Calu3 (cell line): ENCODE measurements around the gene PPARG. TPM values are rescaled to one million over a fixed set of nuclear protein-coding genes. Genes with fewer than 3 reads are reported as not detected.

Source experiments
- BruUV-seq: library from RNA; stranded (reverse); fragments of 400-500 nt; replicated peaks from 2 replicates; lab custom pipeline; 2021; lab: Mats Ljungman, UMichigan
- CTCF ChIA-PET: fragments of 300-600 bp; sonication (Branson Sonifier 250); formaldehyde crosslinking; loops from one replicate; lab custom pipeline; 2022; ENCODE audit warnings: antibody characterized with exemption; lab: Charles Lee
- DNase-seq: peaks from one replicate; pipeline ENCODE4 v3.0.0; 2022
- H3K27ac Mint-ChIP-seq: one replicate; pipeline ENCODE4 v1.8.0; 2022; ENCODE audit warnings: mixed read lengths; ENCODE audit not compliant: unreplicated experiment
- H3K27me3 Mint-ChIP-seq: one replicate; pipeline ENCODE4 v1.8.0; 2022; ENCODE audit warnings: mixed read lengths; ENCODE audit not compliant: unreplicated experiment
- H3K36me3 Mint-ChIP-seq: one replicate; pipeline ENCODE4 v1.8.0; 2022; ENCODE audit warnings: mild to moderate bottlenecking, moderate library complexity, mixed read lengths; ENCODE audit not compliant: insufficient read depth, unreplicated experiment
- H3K4me1 Mint-ChIP-seq: one replicate; pipeline ENCODE4 v1.8.0; 2022; ENCODE audit warnings: mild to moderate bottlenecking, low read depth, mixed read lengths; ENCODE audit not compliant: unreplicated experiment
- H3K4me3 Mint-ChIP-seq: one replicate; pipeline ENCODE4 v1.8.0; 2022; ENCODE audit warnings: mild to moderate bottlenecking, low read depth, moderate library complexity, mixed read lengths; ENCODE audit not compliant: unreplicated experiment
- H3K9me3 Mint-ChIP-seq: one replicate; pipeline ENCODE4 v1.8.0; 2022; ENCODE audit warnings: low read depth, mixed read lengths; ENCODE audit not compliant: unreplicated experiment
- CTCF ChIP-seq: fragments of 200-600 bp; IDR thresholded peaks from one replicate; pipeline ENCODE4 v1.8.0; 2022; ENCODE audit warnings: antibody characterized with exemption; ENCODE audit not compliant: unreplicated experiment
- intact Hi-C: fragments of 100-400 bp; cut with micrococcal nuclease; formaldehyde crosslinking; loops from one replicate; pipeline ENCODE4 v1.10.0; 2022; ENCODE audit not compliant: unreplicated experiment
- total RNA-seq: library from RNA; stranded (reverse); gene quantifications from 2 replicates; pipeline ENCODE4 v1.2.3, GENCODE V29; 2022

PPARG gene
- total RNA-seq, 1 experiment from 2014 or later: 85.8 TPM

GRCh38 chr3:12339701-12340480, 51.0 kb downstream of the PPARG start:
- TF ChIP-seq CTCF: no peak
- intact Hi-C loops: no loop called here
- no peak for DNase-seq
- Mint-ChIP-seq H3K9me3 (no peaks in the 10 kb centered on the region), H3K36me3 (peaks cover 31% of the 10 kb centered on the region), H3K4me1 (peaks cover 70% of the 10 kb centered on the region), H3K27ac (peak overlapping the region; percentile 54), H3K27me3 (no peaks in the 10 kb centered on the region), H3K4me3 (peak overlapping the region; percentile 6)
- no TSS peak for BruUV-seq
- CTCF ChIA-PET: interaction anchor here (1.3 to 1.4 kb wide), 3 partner anchors 10 to 66 kb away, joined by 3 to 5 read pairs (median 3); no protein-coding TSS in a partner anchor

- no peak for DNase-seq
- H3K27me3 Mint-ChIP-seq: no peaks in the 10 kb centered on the region
- no peak overlapping the region for H3K4me3 Mint-ChIP-seq
- H3K9me3 Mint-ChIP-seq: no peaks in the 10 kb centered on the region
- CTCF ChIA-PET: interaction anchor here (1.4 kb wide), 1 partner anchor 10 kb away, joined by 3 read pairs; no protein-coding TSS in a partner anchor
- intact Hi-C loops: no loop called here
- H3K27ac Mint-ChIP-seq: no peak overlapping the region
- peaks cover 73% of the 10 kb centered on the region for H3K4me1 Mint-ChIP-seq
- no peak for TF ChIP-seq CTCF
- no TSS peak for BruUV-seq
- peaks cover 37% of the 10 kb centered on the region for H3K36me3 Mint-ChIP-seq
These were observed 51.6 kb downstream of the PPARG start for GRCh38 chr3:12340506-12340905.

GRCh38 chr3:12342151-12342550, 53.3 kb downstream of the PPARG start:
- Mint-ChIP-seq H3K4me3 (no peak overlapping the region), H3K4me1 (peaks cover 65% of the 10 kb centered on the region), H3K36me3 (peaks cover 34% of the 10 kb centered on the region), H3K27ac (peak overlapping the region; percentile 25), H3K9me3 (no peaks in the 10 kb centered on the region), H3K27me3 (no peaks in the 10 kb centered on the region)
- BruUV-seq: no TSS peak
- CTCF ChIA-PET: no interaction called here
- intact Hi-C loops: no loop called here
- TF ChIP-seq CTCF: no peak
- DNase-seq: no peak

- H3K27ac Mint-ChIP-seq: no peak overlapping the region
- CTCF ChIA-PET: no interaction called here
These were observed 54.2 kb downstream of the PPARG start for GRCh38 chr3:12343047-12343501.

More at GRCh38 chr3:12343047-12343501, 54.2 kb downstream of the PPARG start:
- Mint-ChIP-seq H3K27me3 (no peaks in the 10 kb centered on the region), H3K4me1 (peaks cover 61% of the 10 kb centered on the region), H3K4me3 (no peak overlapping the region), H3K9me3 (no peaks in the 10 kb centered on the region), H3K36me3 (peaks cover 34% of the 10 kb centered on the region)
- TF ChIP-seq CTCF: no peak
- no peak for DNase-seq
- no TSS peak for BruUV-seq
- intact Hi-C loops: no loop called here
